GM12878 (cell line): Measurements from ENCODE around the gene CYTH3. TPM values are rescaled to one million over a fixed set of nuclear protein-coding genes. Genes with fewer than 3 reads are reported as not detected.

Experiments used
- ATAC-seq: fragments of 200-7000 bp; cut with Tn5 transposase; 3 replicates; pipeline ENCODE4 v1.9.1; 2020; ENCODE audit warnings: mild to moderate bottlenecking, moderate library complexity
- BruUV-seq: library from RNA; stranded (reverse); fragments of 400-500 nt; replicated peaks from 2 replicates; lab custom pipeline; 2021; lab: Mats Ljungman, UMichigan
- CTCF ChIA-PET: fragments of 300-600 bp; sonication (Branson Sonifier 250); formaldehyde crosslinking; extraction: SDS; loops from one replicate; lab custom pipeline; 2021; ENCODE audit warnings: inconsistent platforms; lab: Yijun Ruan, JAX
- POLR2A ChIA-PET: fragments of 350-600 bp; formaldehyde crosslinking; extraction: SDS; loops from one replicate; lab custom pipeline; 2021; ENCODE audit warnings: inconsistent platforms; lab: Charles Lee
- RAD21 ChIA-PET: fragments of 300-600 bp; sonication (Branson Sonifier 250); formaldehyde crosslinking; loops from one replicate; lab custom pipeline; 2023; ENCODE audit warnings: antibody characterized with exemption; ENCODE audit not compliant: unreplicated experiment; lab: Charles Lee
- SMC1A ChIA-PET: fragments of 300-600 bp; sonication (Branson Sonifier 250); formaldehyde crosslinking; loops from one replicate; lab custom pipeline; 2023; ENCODE audit not compliant: unreplicated experiment, uncharacterized antibody; lab: Charles Lee
- DNase-seq: peaks from one replicate; pipeline ENCODE4 v3.0.0-alpha.2; 2011; ENCODE audit warnings: low read depth, low spot score
- FAIRE-seq: peaks from 3 replicates; lab custom pipeline; 2011; peaks lifted over from hg19 to GRCh38; lab: Jason Lieb, UNC
- H2AFZ ChIP-seq: 2 replicates; pipeline ENCODE4 v1.6.0; 2011; ENCODE audit warnings: low read depth, low read length, control low read depth; ENCODE audit not compliant: control insufficient read depth
- H3K27ac ChIP-seq: 2 replicates; pipeline ENCODE4 v1.5.1; 2011; ENCODE audit warnings: control low read depth; ENCODE audit not compliant: control insufficient read depth, insufficient read depth
- H3K27me3 ChIP-seq, 2 experiments: replicated peaks in 1 of 2; 2 replicates each; pipeline versions ENCODE4 v1.6.0 to v1.6.1; 2011; ENCODE audit warnings: low read length in 1 of 2; ENCODE audit not compliant: control insufficient read depth in 2 of 2, insufficient read depth in 2 of 2
- H3K36me3 ChIP-seq, 2 experiments: 2 replicates each; pipeline ENCODE4 v1.5.1; 2011; ENCODE audit warnings: low read length in 1 of 2; ENCODE audit not compliant: control insufficient read depth in 2 of 2, insufficient read depth in 2 of 2
- H3K4me1 ChIP-seq: 2 replicates; pipeline ENCODE4 v1.6.1; 2011; ENCODE audit warnings: mild to moderate bottlenecking, low read length, moderate library complexity, mixed read lengths; ENCODE audit not compliant: control insufficient read depth, insufficient read depth
- H3K4me2 ChIP-seq: 2 replicates; pipeline ENCODE4 v1.6.0; 2011; ENCODE audit warnings: control low read depth; ENCODE audit not compliant: control insufficient read depth, insufficient read depth
- H3K4me3 ChIP-seq: fragments of 200-600 bp; sonication (generic); 2 replicates; pipeline ENCODE4 v1.5.1; 2016
- H3K79me2 ChIP-seq: 2 replicates; pipeline ENCODE4 v1.6.0; 2011; ENCODE audit warnings: low read length; ENCODE audit not compliant: control insufficient read depth, insufficient read depth
- H3K9ac ChIP-seq: 2 replicates; pipeline ENCODE4 v1.8.0; 2011; ENCODE audit warnings: low read length, control low read depth, mixed read lengths; ENCODE audit not compliant: control insufficient read depth, insufficient read depth
- H3K9me3 ChIP-seq: replicated peaks from 3 replicates; pipeline ENCODE4 v1.5.1; 2011; ENCODE audit warnings: mild to moderate bottlenecking, low read length; ENCODE audit not compliant: control insufficient read depth, insufficient read depth
- H4K20me1 ChIP-seq: 2 replicates; pipeline ENCODE4 v1.6.0; 2011; ENCODE audit not compliant: control insufficient read depth, insufficient read depth
- ATF3 ChIP-seq: IDR thresholded peaks from 2 replicates; pipeline ENCODE4 v1.6.1; 2011; ENCODE audit warnings: low read depth, mild to moderate bottlenecking, low read length, moderate library complexity, borderline replicate concordance; ENCODE audit errors: extremely low read depth
- EP300 ChIP-seq, 2 experiments: fragments of 150-350 bp in 1 of 2; IDR thresholded peaks; 2 replicates each; pipeline ENCODE4 v1.6.1; 2011 to 2012; ENCODE audit warnings: low read depth in 2 of 2, low read length in 2 of 2, borderline replicate concordance in 1 of 2, improper control_type of control experiment in 1 of 2, inconsistent platforms in 1 of 2; ENCODE audit not compliant: control insufficient read depth in 1 of 2
- ESRRA ChIP-seq: IDR thresholded peaks from 2 replicates; pipeline ENCODE4 v1.6.1; 2012; ENCODE audit warnings: mild to moderate bottlenecking, low read length, improper control_type of control experiment
- FOXK2 ChIP-seq: fragments of 450-650 bp; IDR thresholded peaks from 2 replicates; pipeline ENCODE4 v1.6.1; 2017; ENCODE audit warnings: mild to moderate bottlenecking, moderate library complexity
- IRF3 ChIP-seq: fragments of 450-650 bp; IDR thresholded peaks from 2 replicates; pipeline ENCODE4 v1.6.1; 2014; ENCODE audit warnings: mild to moderate bottlenecking
- NBN ChIP-seq: fragments of 450-650 bp; IDR thresholded peaks from 2 replicates; pipeline ENCODE4 v1.6.1; 2016
- NR2F1 ChIP-seq: fragments of 450-650 bp; conservative IDR thresholded peaks from 2 replicates; pipeline ENCODE4 v1.6.1; 2017; ENCODE audit warnings: mild to moderate bottlenecking
- POLR2A ChIP-seq: IDR thresholded peaks from 2 replicates; pipeline ENCODE4 v1.6.1; 2011; ENCODE audit warnings: low read depth, mild to moderate bottlenecking, low read length
- STAT3 ChIP-seq: IDR thresholded peaks from 2 replicates; pipeline ENCODE4 v1.6.1; 2011; ENCODE audit warnings: low read depth, low read length, improper control_type of control experiment
- TBL1XR1 ChIP-seq: IDR thresholded peaks from 2 replicates; pipeline ENCODE4 v1.6.1; 2012; ENCODE audit warnings: low read depth, low read length, improper control_type of control experiment
- USF1 ChIP-seq: IDR thresholded peaks from 2 replicates; pipeline ENCODE4 v1.6.1; 2011; ENCODE audit warnings: borderline replicate concordance, low read depth, mild to moderate bottlenecking, moderate library complexity, mixed read lengths, low read length; ENCODE audit not compliant: insufficient read depth; ENCODE audit errors: extremely low read length
- USF2 ChIP-seq: IDR thresholded peaks from 2 replicates; pipeline ENCODE4 v1.6.1; 2011; ENCODE audit warnings: low read depth, low read length, improper control_type of control experiment, borderline replicate concordance
- YY1 ChIP-seq: IDR thresholded peaks from 2 replicates; pipeline ENCODE4 v1.6.1; 2011; ENCODE audit warnings: low read depth, mild to moderate bottlenecking, low read length
- ZNF687 ChIP-seq: fragments of 450-650 bp; IDR thresholded peaks from 2 replicates; pipeline ENCODE4 v1.6.1; 2017; ENCODE audit warnings: mild to moderate bottlenecking, moderate library complexity
- WGBS: methylation state at CpG from one replicate; pipeline ENCODE4 v1.1.6; 2016; ENCODE audit warnings: low lambda C conversion rate; ENCODE audit not compliant: insufficient replicate concordance, insufficient coverage; ENCODE audit errors: missing lambda C conversion rate; 5-methylcytosine and 5-hydroxymethylcytosine counted together
- in situ Hi-C: fragments of 300-500 bp; cut with MboI; formaldehyde crosslinking; loops from 9 replicates; pipeline ENCODE4 v1.14.3; 2018; ENCODE audit warnings: mixed read lengths
- intact Hi-C: fragments of 100-400 bp; cut with micrococcal nuclease; formaldehyde crosslinking; loops from one replicate; pipeline ENCODE4 v1.14.2; 2022; ENCODE audit not compliant: unreplicated experiment
- polyA plus RNA-seq, 11 experiments: library from polyadenylated mRNA; depleted of rRNA in 4 of 11; unstranded in 6 of 11; stranded (reverse) in 5 of 11; fragments of >200 nt; fragmentation: Nextera tagmentation in 4 of 11; fragmentation: Illumina TruSeq in 1 of 11; extraction: Ambion mirVana in 4 of 11; extraction: Trizol in 1 of 11; gene quantifications; 1 replicate in 1 of 11; 2 replicates in 10 of 11; pipeline versions ENCODE4 v1.2.1 to v1.2.3, GENCODE V29; 2011 to 2016; ENCODE audit warnings: inconsistent platforms in 2 of 11, missing spikeins in 2 of 11, low read depth in 1 of 11
- total RNA-seq, 4 experiments: library from RNA; depleted of rRNA in 3 of 4; stranded (reverse); fragments of >200 nt in 3 of 4; fragmentation: Illumina TruSeq in 1 of 4; extraction: Trizol in 1 of 4; gene quantifications; 2 replicates each; pipeline versions ENCODE4 v1.2.1 to v1.2.3, GENCODE V29; 2013 to 2021

Gene CYTH3
- total and polyA plus RNA-seq, 10 of the 15 experiments (the other 5 are each of a cell fraction or from before 2014, with no cell fraction given): 0.45 to 28.2 (median 15.7) TPM

GRCh38 chr7:6315746-6316145, 43.3 kb upstream of the CYTH3 start (continued):
- TF ChIP-seq USF1 (no peak), POLR2A (no peak), NR2F1 (no peak), IRF3 (no peak), YY1 (no peak), STAT3 (no peak), ATF3 (no peak), EP300 (IDR thresholded peaks at IDR 0.05; ENCODE audit: borderline replicate concordance in 1 of 2, control insufficient read depth in 1 of 2, low read depth in 2 of 2, low read length in 2 of 2) (no peak)

- ATAC-seq (no peak), FAIRE-seq (no peak), DNase-seq (no peak)
- Histone ChIP-seq H3K36me3 (no peaks in the 10 kb centered on the region), H3K9me3 (no peaks in the 10 kb centered on the region), H3K79me2 (no peaks in the 10 kb centered on the region), H3K4me1 (no peaks in the 10 kb centered on the region), H3K4me3 (no peak overlapping the region), H2AFZ (no peak overlapping the region), H3K27me3 (no peaks in the 10 kb centered on the region), H4K20me1 (no peaks in the 10 kb centered on the region), H3K4me2 (no peak overlapping the region), H3K27ac (no peak overlapping the region), H3K9ac (no peak overlapping the region)
- POLR2A ChIA-PET: interaction anchor here (0.6 kb wide), 1 partner anchor 170 kb away, joined by 4 read pairs; no protein-coding TSS in a partner anchor
- in situ Hi-C loops: no loop called here
- SMC1A ChIA-PET: interaction anchor here (1.1 kb wide), 1 partner anchor 39 kb away, joined by 3 read pairs; no protein-coding TSS in a partner anchor
- intact Hi-C loops: no loop called here
- RAD21 ChIA-PET: no interaction called here
- no TSS peak for BruUV-seq
- 83% methylated on average over 10 of the region's 10 CpGs for WGBS
- CTCF ChIA-PET: no interaction called here
- TF ChIP-seq ZNF687 (no peak), USF2 (no peak), ESRRA (no peak), NBN (no peak), FOXK2 (no peak), TBL1XR1 (no peak)
These were observed 38.0 kb upstream of the CYTH3 start for GRCh38 chr7:6310271-6310993.
